SKM-1 treated with dmso at 0.1 percent for 144 hours (cell line): ENCODE data around the gene AGAP1.
"Not testable (repeated sequence)": the region's sequence is repeated elsewhere in the genome, so short reads cannot be mapped to it uniquely, and the experiment has no call there.

Experiments
- DNase-seq: peaks from one replicate; lab custom pipeline; 2025; ENCODE audit not compliant: unreplicated experiment; lab: John Stamatoyannopoulos, UW

The AGAP1 gene

GRCh38 chr2:236078297-236079255, 584.7 kb downstream of the AGAP1 start:
- DNase-seq: no peak

- no peak for DNase-seq
Observed at GRCh38 chr2:236080412-236080811, 586.6 kb downstream of the AGAP1 start.

- DNase-seq: no peak
Observed at GRCh38 chr2:236081171-236081570, 587.3 kb downstream of the AGAP1 start.

GRCh38 chr2:236082061-236082460, 588.2 kb downstream of the AGAP1 start:
- DNase-seq: no peak

- no peak for DNase-seq
Observed at GRCh38 chr2:236083934-236084333, 590.1 kb downstream of the AGAP1 start.

- no peak for DNase-seq
Observed at GRCh38 chr2:236085211-236085610, 591.4 kb downstream of the AGAP1 start.

- DNase-seq: no peak
Observed at GRCh38 chr2:236085647-236086046, 591.8 kb downstream of the AGAP1 start.

- DNase-seq: no peak
Observed at GRCh38 chr2:236086403-236086970, 592.6 kb downstream of the AGAP1 start.

GRCh38 chr2:236086971-236087465, 593.2 kb downstream of the AGAP1 start:
- DNase-seq: no peak

GRCh38 chr2:236088368-236089057, 594.7 kb downstream of the AGAP1 start:
- DNase-seq: no peak

GRCh38 chr2:236089271-236090026, 595.6 kb downstream of the AGAP1 start:
- no peak for DNase-seq

- DNase-seq: no peak
Observed at GRCh38 chr2:236090027-236090382, 596.2 kb downstream of the AGAP1 start.

- DNase-seq: not testable (repeated sequence)
Observed at GRCh38 chr2:236090826-236091225, 597.0 kb downstream of the AGAP1 start.

GRCh38 chr2:236092714-236093113, 598.9 kb downstream of the AGAP1 start:
- DNase-seq: no peak

GRCh38 chr2:236093134-236093533, 599.3 kb downstream of the AGAP1 start:
- DNase-seq: no peak

GRCh38 chr2:236095504-236095903, 601.7 kb downstream of the AGAP1 start:
- no peak for DNase-seq

- DNase-seq: no peak
Observed at GRCh38 chr2:236101311-236101950, 607.6 kb downstream of the AGAP1 start.

GRCh38 chr2:236102971-236103370, 609.1 kb downstream of the AGAP1 start:
- DNase-seq: no peak

GRCh38 chr2:236103981-236104380, 610.1 kb downstream of the AGAP1 start:
- no peak for DNase-seq

- no peak for DNase-seq
Observed at GRCh38 chr2:236105955-236106607, 612.2 kb downstream of the AGAP1 start.
